ENCODE data around the gene CMIP. TPM values are rescaled to one million over a fixed set of nuclear protein-coding genes. Genes with fewer than 3 reads are reported as not detected.

Gene CMIP
- polyA plus RNA-seq, 1 of the 3 experiments (the other 2 are of a cell fraction) = 5.4 TPM

DNA sequence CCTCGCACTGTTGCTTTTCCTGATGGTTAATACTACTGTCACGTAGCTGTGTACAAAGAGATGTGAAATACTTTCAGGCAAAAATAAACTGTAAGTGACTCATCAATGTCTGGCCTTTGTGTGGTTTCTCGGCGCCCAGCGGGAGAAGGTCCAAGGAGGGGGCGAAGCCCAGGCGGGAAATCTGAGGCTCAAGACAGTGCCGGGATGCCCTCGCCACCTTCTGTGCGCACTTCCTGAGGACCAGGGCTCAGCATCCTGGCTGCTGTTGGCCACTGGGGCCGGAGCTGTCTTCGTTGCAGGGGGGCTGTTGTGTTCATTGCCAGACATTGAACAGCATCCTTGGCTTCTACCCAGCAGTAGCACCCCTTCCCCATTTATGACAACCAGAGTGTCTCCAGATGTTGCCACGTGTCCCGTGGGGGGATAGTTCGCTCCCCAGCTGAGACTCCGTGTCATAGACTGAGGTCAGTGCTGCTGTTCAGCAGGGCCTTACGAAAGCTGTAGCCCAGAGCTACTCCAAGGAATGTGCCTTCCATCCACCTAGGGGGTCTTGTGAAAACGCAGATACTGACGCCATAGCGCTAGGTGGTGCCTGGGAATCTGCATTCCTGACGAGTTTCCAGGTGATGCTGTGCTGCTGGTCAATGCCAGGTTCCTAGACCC is 267.2 kb downstream of the CMIP start (continued):
- TF ChIP-seq CHD2 (IDR thresholded peaks at IDR 0.05; ENCODE audit: low read length, partially characterized antibody) (no peak), TCF12 (IDR thresholded peaks at IDR 0.05) (peak; percentile 77), MXI1 (IDR thresholded peaks at IDR 0.05; ENCODE audit: low read depth, low read length) (no peak), NFIC (IDR thresholded peaks at IDR 0.05; ENCODE audit: borderline replicate concordance) (peak; percentile 60; the same call in 1 of the 2 replicates), JUND (IDR thresholded peaks at IDR 0.05) (peak; percentile 83)
- TF ChIP-seq, protein P1, sequence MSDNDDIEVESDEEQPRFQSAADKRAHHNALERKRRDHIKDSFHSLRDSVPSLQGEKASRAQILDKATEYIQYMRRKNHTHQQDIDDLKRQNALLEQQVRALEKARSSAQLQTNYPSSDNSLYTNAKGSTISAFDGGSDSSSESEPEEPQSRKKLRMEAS (IDR thresholded peaks at IDR 0.05; ENCODE audit: low read depth) = peak; percentile 83
- TF ChIP-seq, protein P2, sequence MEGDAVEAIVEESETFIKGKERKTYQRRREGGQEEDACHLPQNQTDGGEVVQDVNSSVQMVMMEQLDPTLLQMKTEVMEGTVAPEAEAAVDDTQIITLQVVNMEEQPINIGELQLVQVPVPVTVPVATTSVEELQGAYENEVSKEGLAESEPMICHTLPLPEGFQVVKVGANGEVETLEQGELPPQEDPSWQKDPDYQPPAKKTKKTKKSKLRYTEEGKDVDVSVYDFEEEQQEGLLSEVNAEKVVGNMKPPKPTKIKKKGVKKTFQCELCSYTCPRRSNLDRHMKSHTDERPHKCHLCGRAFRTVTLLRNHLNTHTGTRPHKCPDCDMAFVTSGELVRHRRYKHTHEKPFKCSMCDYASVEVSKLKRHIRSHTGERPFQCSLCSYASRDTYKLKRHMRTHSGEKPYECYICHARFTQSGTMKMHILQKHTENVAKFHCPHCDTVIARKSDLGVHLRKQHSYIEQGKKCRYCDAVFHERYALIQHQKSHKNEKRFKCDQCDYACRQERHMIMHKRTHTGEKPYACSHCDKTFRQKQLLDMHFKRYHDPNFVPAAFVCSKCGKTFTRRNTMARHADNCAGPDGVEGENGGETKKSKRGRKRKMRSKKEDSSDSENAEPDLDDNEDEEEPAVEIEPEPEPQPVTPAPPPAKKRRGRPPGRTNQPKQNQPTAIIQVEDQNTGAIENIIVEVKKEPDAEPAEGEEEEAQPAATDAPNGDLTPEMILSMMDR (IDR thresholded peaks at IDR 0.05) = no peak
- TF ChIP-seq, protein P3, sequence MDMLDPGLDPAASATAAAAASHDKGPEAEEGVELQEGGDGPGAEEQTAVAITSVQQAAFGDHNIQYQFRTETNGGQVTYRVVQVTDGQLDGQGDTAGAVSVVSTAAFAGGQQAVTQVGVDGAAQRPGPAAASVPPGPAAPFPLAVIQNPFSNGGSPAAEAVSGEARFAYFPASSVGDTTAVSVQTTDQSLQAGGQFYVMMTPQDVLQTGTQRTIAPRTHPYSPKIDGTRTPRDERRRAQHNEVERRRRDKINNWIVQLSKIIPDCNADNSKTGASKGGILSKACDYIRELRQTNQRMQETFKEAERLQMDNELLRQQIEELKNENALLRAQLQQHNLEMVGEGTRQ (IDR thresholded peaks at IDR 0.05; ENCODE audit: borderline replicate concordance, low read depth, low read length) = no peak

DNA sequence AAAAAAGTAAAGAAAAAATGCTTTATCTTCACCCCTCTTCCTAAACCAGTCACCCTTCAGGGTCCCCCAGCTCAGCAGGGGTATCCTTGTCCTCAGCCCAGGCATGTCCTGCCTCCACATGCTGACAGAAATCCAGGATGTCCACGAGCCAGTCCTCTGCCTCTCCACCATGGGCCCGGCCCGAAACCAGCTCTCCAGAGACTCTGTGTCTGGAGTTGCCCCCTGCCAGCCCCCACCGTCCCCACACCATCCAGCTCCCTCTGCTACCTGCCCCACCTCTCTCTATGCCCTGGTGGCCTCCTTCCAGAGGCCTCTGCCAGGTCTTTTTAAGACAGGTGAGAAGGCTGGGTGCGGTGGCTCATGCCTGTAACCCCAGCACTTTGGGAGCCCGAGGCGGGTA is 268.1 kb downstream of the CMIP start:
- WGBS (ENCODE audit: low lambda C conversion rate) = 79% methylated on average over 7 of the region's 7 CpGs
- Histone ChIP-seq H3K9me3 (no peaks in the 10 kb centered on the region), H3K27ac (ENCODE audit: low read depth in 2 of 2, low read length in 1 of 2) (no peak overlapping the region), H3K27me3 (ENCODE audit: insufficient read depth) (no peaks in the 10 kb centered on the region), H3K4me1 (ENCODE audit: control insufficient read depth in 1 of 2, insufficient read depth in 2 of 2, low read depth in 1 of 2, low read length in 1 of 2) (peaks cover 6 to 16% of the 10 kb centered on the region in 2 experiments; a peak in 3 of 4 replicates), H3K9ac (no peak overlapping the region), H3K36me3 (replicated peaks in 1 of 2; ENCODE audit: control insufficient read depth in 1 of 2, insufficient read depth in 2 of 2, low read length in 1 of 2) (peaks cover 0 to 7% of the 10 kb centered on the region in 2 experiments), H2AFZ (ENCODE audit: low read depth) (no peak overlapping the region), H3K79me2 (ENCODE audit: insufficient read depth) (no peaks in the 10 kb centered on the region), H3K4me3 (ENCODE audit: low read depth in 2 of 2, low read length in 1 of 2) (no peak overlapping the region), H3K4me2 (no peak overlapping the region), H3F3A (replicated peaks; ENCODE audit: insufficient read depth) (no peaks in the 10 kb centered on the region), H3K9me2 (no peaks in the 10 kb centered on the region), H4K20me1 (ENCODE audit: insufficient read depth) (no peaks in the 10 kb centered on the region)
- ChIA-PET POLR2A (no interaction called here), CTCF (interaction anchor here (1.2 to 1.9 kb wide), 4 partner anchors 16 to 346 kb away, joined by 5 to 7 read pairs (median 6); no protein-coding TSS in a partner anchor)
- TF ChIP-seq GATA2 (CRISPR knock-in tag; IDR thresholded peaks at IDR 0.05) (no peak), YY1 (IDR thresholded peaks at IDR 0.05; ENCODE audit: low read depth) (no peak), GABPA (IDR thresholded peaks at IDR 0.05; ENCODE audit: low read depth) (no peak), RAD21 (IDR thresholded peaks at IDR 0.05; ENCODE audit: low read length) (no peak), RFX5 (IDR thresholded peaks at IDR 0.05; ENCODE audit: low read length) (no peak), EZH2phosphoT487 (IDR thresholded peaks at IDR 0.05; ENCODE audit: borderline replicate concordance, low read depth) (no peak), ELF1 (IDR thresholded peaks at IDR 0.05) (no peak), FOXJ3 (CRISPR knock-in tag; IDR thresholded peaks at IDR 0.05) (no peak), FOXM1 (IDR thresholded peaks at IDR 0.05; ENCODE audit: low read depth) (no peak), NRF1 (IDR thresholded peaks at IDR 0.05; ENCODE audit: low read depth, low read length) (no peak), JUND (IDR thresholded peaks at IDR 0.05) (no peak), TEAD4 (IDR thresholded peaks at IDR 0.05; ENCODE audit: borderline replicate concordance, insufficient read depth) (no peak), EP300 (IDR thresholded peaks at IDR 0.05; ENCODE audit: borderline replicate concordance in 1 of 2, low read depth in 1 of 2, low read length in 1 of 2) (no peak)
- TF ChIP-seq, protein P2 (IDR thresholded peaks at IDR 0.05) = no peak
- TF ChIP-seq, protein P4, sequence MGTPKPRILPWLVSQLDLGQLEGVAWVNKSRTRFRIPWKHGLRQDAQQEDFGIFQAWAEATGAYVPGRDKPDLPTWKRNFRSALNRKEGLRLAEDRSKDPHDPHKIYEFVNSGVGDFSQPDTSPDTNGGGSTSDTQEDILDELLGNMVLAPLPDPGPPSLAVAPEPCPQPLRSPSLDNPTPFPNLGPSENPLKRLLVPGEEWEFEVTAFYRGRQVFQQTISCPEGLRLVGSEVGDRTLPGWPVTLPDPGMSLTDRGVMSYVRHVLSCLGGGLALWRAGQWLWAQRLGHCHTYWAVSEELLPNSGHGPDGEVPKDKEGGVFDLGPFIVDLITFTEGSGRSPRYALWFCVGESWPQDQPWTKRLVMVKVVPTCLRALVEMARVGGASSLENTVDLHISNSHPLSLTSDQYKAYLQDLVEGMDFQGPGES (IDR thresholded peaks at IDR 0.05; ENCODE audit: low read depth, low read length) = no peak
- TF ChIP-seq, protein P5, sequence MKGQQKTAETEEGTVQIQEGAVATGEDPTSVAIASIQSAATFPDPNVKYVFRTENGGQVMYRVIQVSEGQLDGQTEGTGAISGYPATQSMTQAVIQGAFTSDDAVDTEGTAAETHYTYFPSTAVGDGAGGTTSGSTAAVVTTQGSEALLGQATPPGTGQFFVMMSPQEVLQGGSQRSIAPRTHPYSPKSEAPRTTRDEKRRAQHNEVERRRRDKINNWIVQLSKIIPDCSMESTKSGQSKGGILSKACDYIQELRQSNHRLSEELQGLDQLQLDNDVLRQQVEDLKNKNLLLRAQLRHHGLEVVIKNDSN (IDR thresholded peaks at IDR 0.05; ENCODE audit: borderline replicate concordance, low read depth) = no peak
- DNase-seq = no peak

Data from SK-N-SH (cell line).